Fibroblast of lung (primary cell): ENCODE data around the gene REEP5. TPM values are rescaled to one million over a fixed set of nuclear protein-coding genes. Genes with fewer than 3 reads are reported as not detected.

Source experiments
- DNase-seq, 2 donors: peaks; one replicate each; pipeline versions ENCODE4 v3.0.0 to v3.0.0-alpha.2; 2010; ENCODE audit warnings: low read depth in 2 of 2
- H2AFZ ChIP-seq: 2 replicates; pipeline ENCODE4 v1.5.1; 2012; ENCODE audit warnings: low read length, control low read depth, inconsistent platforms
- H3K27ac ChIP-seq: 2 replicates; pipeline ENCODE4 v1.5.1; 2011; ENCODE audit warnings: low read length, control low read depth; ENCODE audit not compliant: insufficient read depth
- H3K27me3 ChIP-seq: 2 replicates; pipeline ENCODE4 v1.5.1; 2011; ENCODE audit warnings: mild to moderate bottlenecking, low read length; ENCODE audit not compliant: control insufficient read depth, insufficient read depth
- H3K36me3 ChIP-seq: 2 replicates; pipeline ENCODE4 v1.5.1; 2011; ENCODE audit warnings: low read length; ENCODE audit not compliant: control insufficient read depth, insufficient read depth
- H3K4me1 ChIP-seq: 2 replicates; pipeline ENCODE4 v1.5.1; 2011; ENCODE audit warnings: low read length; ENCODE audit not compliant: control insufficient read depth, insufficient read depth; ENCODE audit errors: extremely low read depth
- H3K4me2 ChIP-seq: 2 replicates; pipeline ENCODE4 v1.5.1; 2011; ENCODE audit warnings: low read length, control low read depth; ENCODE audit not compliant: insufficient read depth; ENCODE audit errors: extremely low read depth
- H3K4me3 ChIP-seq, 4 experiments: fragments of 200-600 bp in 1 of 4; sonication (generic) in 1 of 4; replicated peaks in 1 of 4; 2 replicates each; pipeline ENCODE4 v1.5.1; 2011 to 2016; ENCODE audit warnings: low read length in 4 of 4, low read depth in 3 of 4, mild to moderate bottlenecking in 3 of 4, control low read depth in 2 of 4, inconsistent platforms in 1 of 4, mixed read lengths in 1 of 4; ENCODE audit not compliant: insufficient read depth in 1 of 4; ENCODE audit errors: control extremely low read depth in 1 of 4
- H3K79me2 ChIP-seq: 2 replicates; pipeline ENCODE4 v1.5.1; 2012; ENCODE audit warnings: mild to moderate bottlenecking, low read length, inconsistent platforms; ENCODE audit not compliant: control insufficient read depth, insufficient read depth
- H3K9ac ChIP-seq: 2 replicates; pipeline ENCODE4 v1.5.1; 2011; ENCODE audit warnings: mild to moderate bottlenecking, low read length, control low read depth; ENCODE audit not compliant: insufficient read depth
- H3K9me3 ChIP-seq: 2 replicates; pipeline ENCODE4 v1.5.1; 2012; ENCODE audit warnings: low read depth, low read length; ENCODE audit not compliant: control insufficient read depth, insufficient read depth
- H4K20me1 ChIP-seq: 2 replicates; pipeline ENCODE4 v1.5.1; 2011; ENCODE audit warnings: low read length; ENCODE audit not compliant: control insufficient read depth, insufficient read depth; ENCODE audit errors: extremely low read depth
- EZH2 ChIP-seq: IDR thresholded peaks from 2 replicates; pipeline ENCODE4 v1.5.1; 2012; ENCODE audit warnings: low read length, control low read depth, mild to moderate bottlenecking; ENCODE audit errors: missing control alignments
- polyA plus RNA-seq, 2 donors: library from polyadenylated mRNA; depleted of rRNA in 1 of 2; stranded (reverse) in 1 of 2; unstranded in 1 of 2; fragments of >200 nt; gene quantifications; 2 replicates each; pipeline ENCODE4 v1.2.1, GENCODE V29; 2011 to 2012; ENCODE audit warnings: missing spikeins in 1 of 2
- total RNA-seq: library from RNA; depleted of rRNA; stranded (reverse); fragments of >200 nt; gene quantifications from 2 replicates; pipeline ENCODE4 v1.2.1, GENCODE V29; 2014
- TF ChIP-seq, protein P1 (sequence below), 2 donors: IDR thresholded peaks in 1 of 2; conservative IDR thresholded peaks in 1 of 2; 1 replicate in 1 of 2; 2 replicates in 1 of 2; pipeline ENCODE4 v1.5.1; 2011 to 2012; ENCODE audit warnings: low read length in 2 of 2, control low read depth in 1 of 2, inconsistent platforms in 1 of 2, low read depth in 1 of 2, mild to moderate bottlenecking in 1 of 2

Gene REEP5
- total and polyA plus RNA-seq, 2 donors (not counting 1 experiment from before 2014, with no cell fraction given) = 56.8 to 111 TPM

DNA sequence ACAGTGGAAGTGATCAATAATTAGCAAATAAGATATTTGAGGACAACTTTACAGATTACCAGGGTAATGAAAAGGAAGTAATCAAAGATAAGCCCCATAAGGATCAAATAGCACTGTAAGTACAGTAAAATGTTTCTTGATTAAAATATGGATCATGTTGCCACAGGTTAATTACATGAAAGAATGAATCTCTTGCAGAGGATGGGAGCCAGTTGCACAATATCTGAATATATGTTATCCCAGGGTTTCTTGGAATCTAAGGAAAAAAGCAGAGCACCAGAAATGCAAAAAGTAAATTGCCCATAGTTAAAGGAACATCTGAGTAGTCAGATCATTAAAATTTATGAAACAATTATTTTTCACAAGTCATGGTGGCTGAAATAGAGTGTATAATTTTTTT, 74.7 kb downstream of the REEP5 start:
- H3K4me1 ChIP-seq = no peaks in the 10 kb centered on the region
- H2AFZ ChIP-seq = no peak overlapping the region
- no peaks in the 10 kb centered on the region for H3K27me3 ChIP-seq
- no peaks in the 10 kb centered on the region for H3K36me3 ChIP-seq
- no peak for DNase-seq
- H3K4me2 ChIP-seq = no peak overlapping the region
- TF ChIP-seq, protein P1, sequence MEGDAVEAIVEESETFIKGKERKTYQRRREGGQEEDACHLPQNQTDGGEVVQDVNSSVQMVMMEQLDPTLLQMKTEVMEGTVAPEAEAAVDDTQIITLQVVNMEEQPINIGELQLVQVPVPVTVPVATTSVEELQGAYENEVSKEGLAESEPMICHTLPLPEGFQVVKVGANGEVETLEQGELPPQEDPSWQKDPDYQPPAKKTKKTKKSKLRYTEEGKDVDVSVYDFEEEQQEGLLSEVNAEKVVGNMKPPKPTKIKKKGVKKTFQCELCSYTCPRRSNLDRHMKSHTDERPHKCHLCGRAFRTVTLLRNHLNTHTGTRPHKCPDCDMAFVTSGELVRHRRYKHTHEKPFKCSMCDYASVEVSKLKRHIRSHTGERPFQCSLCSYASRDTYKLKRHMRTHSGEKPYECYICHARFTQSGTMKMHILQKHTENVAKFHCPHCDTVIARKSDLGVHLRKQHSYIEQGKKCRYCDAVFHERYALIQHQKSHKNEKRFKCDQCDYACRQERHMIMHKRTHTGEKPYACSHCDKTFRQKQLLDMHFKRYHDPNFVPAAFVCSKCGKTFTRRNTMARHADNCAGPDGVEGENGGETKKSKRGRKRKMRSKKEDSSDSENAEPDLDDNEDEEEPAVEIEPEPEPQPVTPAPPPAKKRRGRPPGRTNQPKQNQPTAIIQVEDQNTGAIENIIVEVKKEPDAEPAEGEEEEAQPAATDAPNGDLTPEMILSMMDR (conservative IDR thresholded peaks at IDR 0.05 in 1 of 2, IDR thresholded peaks at IDR 0.05 in 1 of 2; ENCODE audit: low read depth in 1 of 2, low read length in 2 of 2) = no peak
- no peaks in the 10 kb centered on the region for H4K20me1 ChIP-seq
- no peak overlapping the region for H3K4me3 ChIP-seq
- H3K9ac ChIP-seq = no peak overlapping the region
- no peak overlapping the region for H3K27ac ChIP-seq
- H3K79me2 ChIP-seq = no peaks in the 10 kb centered on the region
- H3K9me3 ChIP-seq = no peaks in the 10 kb centered on the region

DNA sequence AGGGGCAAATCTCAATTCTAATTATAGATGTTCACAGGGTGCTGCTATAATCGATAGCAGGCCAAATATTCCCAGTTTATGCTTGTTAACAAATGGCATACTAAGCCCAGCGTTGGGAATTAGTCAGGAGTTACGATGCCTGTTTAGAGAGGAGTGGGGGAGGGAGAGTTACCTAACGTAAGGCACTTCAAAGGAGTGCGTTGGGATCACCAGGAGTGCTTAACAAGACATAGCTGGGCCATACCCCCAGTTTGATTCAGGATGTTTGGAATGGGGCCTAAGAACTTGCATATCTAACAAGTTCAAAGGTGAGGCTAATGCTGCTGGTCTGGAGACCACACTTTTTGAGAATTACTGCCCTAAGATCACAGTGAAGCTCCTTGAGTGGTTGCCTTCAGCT, 75.5 kb downstream of the REEP5 start:
- TF ChIP-seq EZH2 = no peak
- TF ChIP-seq, protein P1 (conservative IDR thresholded peaks at IDR 0.05 in 1 of 2, IDR thresholded peaks at IDR 0.05 in 1 of 2; ENCODE audit: low read depth in 1 of 2, low read length in 2 of 2) = no peak
- Histone ChIP-seq H3K9ac (no peak overlapping the region), H3K9me3 (no peaks in the 10 kb centered on the region), H2AFZ (no peak overlapping the region), H3K27ac (no peak overlapping the region), H3K4me2 (no peak overlapping the region), H3K4me3 (no peak overlapping the region), H3K27me3 (no peaks in the 10 kb centered on the region), H3K79me2 (no peaks in the 10 kb centered on the region), H3K36me3 (no peaks in the 10 kb centered on the region), H3K4me1 (no peaks in the 10 kb centered on the region), H4K20me1 (no peaks in the 10 kb centered on the region)
- no peak for DNase-seq

DNA sequence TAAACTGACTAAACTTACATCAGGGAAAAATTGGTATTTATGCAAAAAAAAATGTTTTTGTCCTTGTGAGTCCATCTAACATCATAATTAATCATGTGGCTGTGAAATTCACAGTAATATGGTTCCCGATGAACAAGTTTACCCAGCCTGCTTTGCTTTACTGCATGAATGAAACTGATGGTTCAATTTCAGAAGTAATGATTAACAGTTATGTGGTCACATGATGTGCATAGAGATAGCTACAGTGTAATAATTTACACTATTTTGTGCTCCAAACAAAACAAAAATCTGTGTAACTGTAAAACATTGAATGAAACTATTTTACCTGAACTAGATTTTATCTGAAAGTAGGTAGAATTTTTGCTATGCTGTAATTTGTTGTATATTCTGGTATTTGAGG, 77.5 kb downstream of the REEP5 start:
- Histone ChIP-seq H2AFZ (no peak overlapping the region), H4K20me1 (no peaks in the 10 kb centered on the region), H3K36me3 (no peaks in the 10 kb centered on the region), H3K27ac (no peak overlapping the region), H3K4me2 (no peak overlapping the region), H3K4me3 (no peak overlapping the region), H3K4me1 (no peaks in the 10 kb centered on the region), H3K79me2 (no peaks in the 10 kb centered on the region), H3K9ac (no peak overlapping the region), H3K9me3 (no peaks in the 10 kb centered on the region), H3K27me3 (no peaks in the 10 kb centered on the region)
- no peak for DNase-seq
- TF ChIP-seq, protein P1 (conservative IDR thresholded peaks at IDR 0.05 in 1 of 2, IDR thresholded peaks at IDR 0.05 in 1 of 2; ENCODE audit: low read depth in 1 of 2, low read length in 2 of 2) = no peak
- no peak for TF ChIP-seq EZH2
